Measurements from ENCODE around the gene KIAA0513.

DNA sequence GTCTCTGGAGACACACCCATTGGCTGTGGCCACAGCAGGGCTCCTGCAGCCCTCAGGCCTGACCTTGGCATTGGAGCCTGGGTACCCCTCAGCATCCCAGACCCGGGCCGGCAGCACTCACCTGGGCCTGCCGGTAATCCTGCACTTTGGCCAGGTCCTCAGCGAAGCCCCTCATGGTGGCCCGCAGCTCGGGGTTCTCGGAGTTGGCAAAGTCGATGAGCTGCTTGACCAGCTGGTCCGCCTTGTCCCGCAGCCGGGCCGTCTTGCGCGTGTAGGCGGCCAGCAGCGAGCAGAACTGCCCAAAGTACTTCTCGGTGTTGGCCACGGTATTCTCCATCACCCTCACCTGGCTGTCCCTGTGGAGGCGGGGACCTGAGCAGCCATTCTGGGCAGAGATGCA lies 82.5 kb downstream of the KIAA0513 start:
- TF ChIP-seq, protein P1, sequence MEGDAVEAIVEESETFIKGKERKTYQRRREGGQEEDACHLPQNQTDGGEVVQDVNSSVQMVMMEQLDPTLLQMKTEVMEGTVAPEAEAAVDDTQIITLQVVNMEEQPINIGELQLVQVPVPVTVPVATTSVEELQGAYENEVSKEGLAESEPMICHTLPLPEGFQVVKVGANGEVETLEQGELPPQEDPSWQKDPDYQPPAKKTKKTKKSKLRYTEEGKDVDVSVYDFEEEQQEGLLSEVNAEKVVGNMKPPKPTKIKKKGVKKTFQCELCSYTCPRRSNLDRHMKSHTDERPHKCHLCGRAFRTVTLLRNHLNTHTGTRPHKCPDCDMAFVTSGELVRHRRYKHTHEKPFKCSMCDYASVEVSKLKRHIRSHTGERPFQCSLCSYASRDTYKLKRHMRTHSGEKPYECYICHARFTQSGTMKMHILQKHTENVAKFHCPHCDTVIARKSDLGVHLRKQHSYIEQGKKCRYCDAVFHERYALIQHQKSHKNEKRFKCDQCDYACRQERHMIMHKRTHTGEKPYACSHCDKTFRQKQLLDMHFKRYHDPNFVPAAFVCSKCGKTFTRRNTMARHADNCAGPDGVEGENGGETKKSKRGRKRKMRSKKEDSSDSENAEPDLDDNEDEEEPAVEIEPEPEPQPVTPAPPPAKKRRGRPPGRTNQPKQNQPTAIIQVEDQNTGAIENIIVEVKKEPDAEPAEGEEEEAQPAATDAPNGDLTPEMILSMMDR (IDR thresholded peaks at IDR 0.05): no peak
- TF ChIP-seq POLR2A (IDR thresholded peaks at IDR 0.05): no peak

Data from heart left ventricle (tissue), 13 donors.